WTC11 (cell line): ENCODE measurements around the gene IPO13. TPM values are rescaled to one million over a fixed set of nuclear protein-coding genes. Genes with fewer than 3 reads are reported as not detected.

Experiments used
- ATAC-seq: fragments of 200-7000 bp; cut with Tn5 transposase; 2 replicates; pipeline ENCODE4 v1.10.0; 2021; ENCODE audit warnings: mild to moderate bottlenecking, moderate library complexity
- CTCF ChIA-PET: fragments of 300-600 bp; sonication (Branson Sonifier 250); formaldehyde crosslinking; loops from one replicate; lab custom pipeline; 2021; ENCODE audit warnings: antibody characterized with exemption; lab: Charles Lee
- POLR2A ChIA-PET: fragments of 350-600 bp; sonication (Branson Sonifier 250); formaldehyde crosslinking; loops from one replicate; lab custom pipeline; 2021; ENCODE audit warnings: antibody characterized with exemption; lab: Charles Lee
- DNase-seq: peaks from one replicate; pipeline ENCODE4 v3.0.0; 2021; ENCODE audit warnings: low spot score
- H3K27ac Mint-ChIP-seq: 2 replicates; pipeline ENCODE4 v1.8.0; 2021; ENCODE audit warnings: mixed read lengths
- H3K27me3 Mint-ChIP-seq: 2 replicates; pipeline ENCODE4 v1.8.0; 2021; ENCODE audit warnings: low read depth, mild to moderate bottlenecking, moderate library complexity, mixed read lengths
- H3K36me3 Mint-ChIP-seq: 2 replicates; pipeline ENCODE4 v1.8.0; 2021; ENCODE audit warnings: mixed read lengths
- H3K4me1 Mint-ChIP-seq: 2 replicates; pipeline ENCODE4 v1.8.0; 2022; ENCODE audit warnings: mixed read lengths
- H3K4me3 Mint-ChIP-seq: 2 replicates; pipeline ENCODE4 v1.8.0; 2021; ENCODE audit warnings: mild to moderate bottlenecking, moderate library complexity, mixed read lengths
- H3K9me3 Mint-ChIP-seq: 2 replicates; pipeline ENCODE4 v1.8.0; 2021; ENCODE audit warnings: mixed read lengths
- AFF4 ChIP-seq: sonication (generic); formaldehyde crosslinking; IDR thresholded peaks from 2 replicates; pipeline ENCODE4 v1.8.1; 2023; ENCODE audit warnings: mild to moderate bottlenecking, missing genetic modification reagents, borderline replicate concordance
- ATF6 ChIP-seq: sonication (generic); formaldehyde crosslinking; IDR thresholded peaks from 2 replicates; pipeline ENCODE4 v1.8.1; 2023; ENCODE audit warnings: mild to moderate bottlenecking, missing genetic modification reagents
- CDX4 ChIP-seq: fragments of 250-450 bp; sonication (Bioruptor Pico); IDR thresholded peaks from 2 replicates; pipeline ENCODE4 v1.9.0; 2021; ENCODE audit warnings: moderate library complexity, mild to moderate bottlenecking, inconsistent platforms, borderline replicate concordance
- GABPB1 ChIP-seq: sonication (generic); formaldehyde crosslinking; IDR thresholded peaks from 2 replicates; pipeline ENCODE4 v1.8.1; 2023; ENCODE audit warnings: mild to moderate bottlenecking, missing genetic modification reagents
- HMGA2 ChIP-seq: fragments of 250-450 bp; sonication (Bioruptor Pico); IDR thresholded peaks from 2 replicates; pipeline ENCODE4 v1.4.0; 2021; ENCODE audit warnings: mild to moderate bottlenecking, moderate library complexity
- HMGXB4 ChIP-seq: sonication (generic); formaldehyde crosslinking; IDR thresholded peaks from 2 replicates; pipeline ENCODE4 v1.8.1; 2023; ENCODE audit warnings: mild to moderate bottlenecking, moderate library complexity, missing genetic modification reagents
- JAZF1 ChIP-seq: fragments of 250-450 bp; sonication (Bioruptor Pico); IDR thresholded peaks from 2 replicates; pipeline ENCODE4 v1.9.0; 2021; ENCODE audit warnings: moderate library complexity, mild to moderate bottlenecking, inconsistent platforms
- MAX ChIP-seq: sonication (generic); formaldehyde crosslinking; IDR thresholded peaks from 2 replicates; pipeline ENCODE4 v1.8.0; 2022; ENCODE audit warnings: mild to moderate bottlenecking, missing genetic modification reagents
- NFE2L1 ChIP-seq: sonication (generic); formaldehyde crosslinking; IDR thresholded peaks from 2 replicates; pipeline ENCODE4 v1.8.1; 2023; ENCODE audit warnings: missing genetic modification reagents
- NR1H2 ChIP-seq: sonication (generic); formaldehyde crosslinking; IDR thresholded peaks from 2 replicates; pipeline ENCODE4 v1.9.0; 2021; ENCODE audit warnings: mild to moderate bottlenecking, moderate library complexity, missing genetic modification reagents
- OVOL2 ChIP-seq: fragments of 250-450 bp; sonication (Bioruptor Pico); IDR thresholded peaks from 2 replicates; pipeline ENCODE4 v1.9.0; 2021; ENCODE audit warnings: mild to moderate bottlenecking, borderline replicate concordance
- PRDM15 ChIP-seq: sonication (generic); formaldehyde crosslinking; IDR thresholded peaks from 2 replicates; pipeline ENCODE4 v1.8.0; 2022; ENCODE audit warnings: missing genetic modification reagents
- SMAD3 ChIP-seq: sonication (generic); formaldehyde crosslinking; IDR thresholded peaks from 2 replicates; pipeline ENCODE4 v1.8.0; 2022; ENCODE audit warnings: missing genetic modification reagents, mild to moderate bottlenecking, borderline replicate concordance
- SP1 ChIP-seq: sonication (generic); formaldehyde crosslinking; conservative IDR thresholded peaks from 2 replicates; pipeline ENCODE4 v1.8.1; 2022; ENCODE audit warnings: missing genetic modification reagents
- TEAD1 ChIP-seq: sonication (generic); formaldehyde crosslinking; IDR thresholded peaks from 2 replicates; pipeline ENCODE4 v1.8.0; 2022; ENCODE audit warnings: mild to moderate bottlenecking, missing genetic modification reagents
- ZBTB21 ChIP-seq: sonication (generic); formaldehyde crosslinking; IDR thresholded peaks from 2 replicates; pipeline ENCODE4 v1.8.1; 2023; ENCODE audit warnings: mild to moderate bottlenecking, missing genetic modification reagents, borderline replicate concordance
- ZNF219 ChIP-seq: sonication (generic); formaldehyde crosslinking; IDR thresholded peaks from 2 replicates; pipeline ENCODE4 v1.8.0; 2023; ENCODE audit warnings: missing genetic modification reagents, mild to moderate bottlenecking, borderline replicate concordance
- total RNA-seq: library from RNA; stranded (reverse); gene quantifications from 3 replicates; pipeline ENCODE4 v1.2.3, GENCODE V29; 2021

The IPO13 gene
- total RNA-seq, 1 experiment from 2014 or later: 24.2 TPM

- TF ChIP-seq PRDM15 (CRISPR knock-in tag): no peak
- TF ChIP-seq OVOL2 (CRISPR knock-in tag): no peak
- TF ChIP-seq NR1H2 (CRISPR knock-in tag): no peak
- TF ChIP-seq HMGXB4 (CRISPR knock-in tag): no peak
- no peak for TF ChIP-seq ZNF219 (CRISPR knock-in tag)
- TF ChIP-seq MAX (CRISPR knock-in tag): no peak
- TF ChIP-seq HMGA2 (CRISPR knock-in tag): no peak
Observed at GRCh38 chr1:43977376-43978263, 30.9 kb downstream of the IPO13 start (continued).

GRCh38 chr1:43978264-43978550, 31.5 kb downstream of the IPO13 start:
- Mint-ChIP-seq H3K4me1 (peaks cover 41% of the 10 kb centered on the region), H3K27me3 (no peaks in the 10 kb centered on the region; the same call in 1 of the 2 replicates), H3K27ac (no peak overlapping the region), H3K9me3 (no peaks in the 10 kb centered on the region), H3K4me3 (peak overlapping the region; percentile 89), H3K36me3 (peaks cover 27% of the 10 kb centered on the region)
- no peak for DNase-seq
- ChIA-PET POLR2A (interaction anchor here (0.7 kb wide), 1 partner anchor 73 kb away, joined by 4 read pairs; no protein-coding TSS in a partner anchor), CTCF (interaction anchor here (1.1 to 1.7 kb wide), 2 partner anchors 44 to 215 kb away, joined by 7 to 8 read pairs; no protein-coding TSS in a partner anchor)
- TF ChIP-seq NFE2L1 (CRISPR knock-in tag) (no peak), GABPB1 (peak; percentile 74)
- ATAC-seq: no peak

GRCh38 chr1:43978551-43979260, 32.0 kb downstream of the IPO13 start, which contains the start of gene B4GALT2:
Gene B4GALT2, plus strand, starts transcription at chr1:43979210. Its CDS starts 1,951 bp downstream, at chr1:43981161.
- Mint-ChIP-seq H3K27me3 (no peaks in the 10 kb centered on the region; the same call in 1 of the 2 replicates), H3K4me3 (peak within 1 kb of the TSS; percentile 89), H3K36me3 (peaks cover 25% of the 10 kb centered on the region), H3K4me1 (peaks cover 36% of the 10 kb centered on the region), H3K27ac (peak within 1 kb of the TSS; percentile 73), H3K9me3 (no peaks in the 10 kb centered on the region)
- CTCF ChIA-PET: interaction anchor here (1.1 to 1.7 kb wide), 2 partner anchors 44 to 215 kb away, joined by 7 to 8 read pairs; no protein-coding TSS in a partner anchor
- peak; percentile 39 for ATAC-seq
- peak; percentile 45 for DNase-seq
- POLR2A ChIA-PET: no interaction called here
- TF ChIP-seq SP1 (CRISPR knock-in tag): 0 out of 2 replicates have a peak, but pooled peaks have one; percentile 20
- TF ChIP-seq SMAD3 (CRISPR knock-in tag): 0 out of 2 replicates have a peak, but pooled peaks have one; percentile 22
- TF ChIP-seq ATF6 (CRISPR knock-in tag): no peak
- TF ChIP-seq AFF4: no peak
- no peak for TF ChIP-seq TEAD1 (CRISPR knock-in tag)
- no peak for TF ChIP-seq CDX4 (CRISPR knock-in tag)
- 0 out of 2 replicates have a peak, but pooled peaks have one; percentile 39 for TF ChIP-seq ZBTB21
- TF ChIP-seq JAZF1: no peak
